Naive thymus-derived CD4-positive, alpha-beta T cell (primary cell): ENCODE results near the gene SPAG17. TPM values are rescaled to one million over a fixed set of nuclear protein-coding genes. Genes with fewer than 3 reads are reported as not detected.
A peak's percentile ranks its signal among the peaks of the same experiment; 100 is the strongest.

Source experiments
- ATAC-seq: fragments of 150-1000 bp; cut with Tn5 transposase; 2 replicates; pipeline ENCODE4 v1.10.0; 2021; ENCODE audit warnings: mild to moderate bottlenecking, moderate library complexity
- CTCF ChIA-PET: fragments of 350-600 bp; sonication (Branson Sonifier 250); formaldehyde crosslinking; loops from one replicate; lab custom pipeline; 2021; ENCODE audit warnings: antibody characterized with exemption; lab: Charles Lee
- POLR2A ChIA-PET: fragments of 350-600 bp; sonication (Branson Sonifier 250); formaldehyde crosslinking; loops from one replicate; lab custom pipeline; 2021; ENCODE audit warnings: antibody characterized with exemption, inconsistent platforms; lab: Charles Lee
- DNase-seq, 9 donors: peaks; one replicate each; pipeline versions ENCODE4 v3.0.0 to v3.0.0-alpha.2; 2020 to 2022; ENCODE audit warnings: mixed read lengths in 1 of 9
- H3K27ac ChIP-seq: one replicate; pipeline ENCODE4 v1.7.0; 2013; ENCODE audit warnings: mild to moderate bottlenecking, low read depth, low read length, moderate library complexity
- H3K27me3 ChIP-seq, 2 donors: one replicate each; pipeline ENCODE4 v1.7.0; 2013; ENCODE audit warnings: low read length in 2 of 2, mild to moderate bottlenecking in 2 of 2, moderate library complexity in 2 of 2; ENCODE audit not compliant: control insufficient read depth in 2 of 2, insufficient read depth in 2 of 2
- H3K36me3 ChIP-seq, 3 experiments: 1 replicate in 2 of 3; 2 replicates in 1 of 3; pipeline ENCODE4 v1.7.0; 2013; ENCODE audit warnings: low read length in 3 of 3, mild to moderate bottlenecking in 3 of 3, moderate library complexity in 1 of 3; ENCODE audit not compliant: insufficient read depth in 3 of 3, control insufficient read depth in 2 of 3
- H3K4me1 ChIP-seq, 2 donors: one replicate each; pipeline ENCODE4 v1.7.0; 2013; ENCODE audit warnings: low read length in 2 of 2, mild to moderate bottlenecking in 2 of 2, moderate library complexity in 1 of 2; ENCODE audit not compliant: control insufficient read depth in 2 of 2, insufficient read depth in 2 of 2
- H3K4me3 ChIP-seq: 2 replicates; pipeline ENCODE4 v1.7.0; 2013; ENCODE audit warnings: mild to moderate bottlenecking, low read length
- H3K9me3 ChIP-seq, 3 experiments: 1 replicate in 2 of 3; 2 replicates in 1 of 3; pipeline ENCODE4 v1.7.0; 2013; ENCODE audit warnings: low read length in 3 of 3; ENCODE audit not compliant: control insufficient read depth in 2 of 3
- H3K27ac Mint-ChIP-seq, 9 donors: one replicate each; pipeline ENCODE4 v1.8.0; 2020 to 2022; ENCODE audit warnings: mixed read lengths in 9 of 9, mild to moderate bottlenecking in 8 of 9, moderate library complexity in 5 of 9, inconsistent platforms in 2 of 9
- H3K27me3 Mint-ChIP-seq, 5 donors: one replicate each; pipeline ENCODE4 v1.8.0; 2021 to 2022; ENCODE audit warnings: mixed read lengths in 5 of 5, mild to moderate bottlenecking in 1 of 5
- H3K36me3 Mint-ChIP-seq, 5 donors: one replicate each; pipeline ENCODE4 v1.8.0; 2020 to 2022; ENCODE audit warnings: mixed read lengths in 5 of 5, mild to moderate bottlenecking in 3 of 5, inconsistent platforms in 1 of 5
- H3K4me1 Mint-ChIP-seq, 7 donors: one replicate each; pipeline ENCODE4 v1.8.0; 2020 to 2022; ENCODE audit warnings: mixed read lengths in 7 of 7, mild to moderate bottlenecking in 3 of 7, inconsistent platforms in 1 of 7
- H3K4me3 Mint-ChIP-seq, 10 donors: one replicate each; pipeline ENCODE4 v1.8.0; 2020 to 2022; ENCODE audit warnings: mild to moderate bottlenecking in 10 of 10, mixed read lengths in 10 of 10, moderate library complexity in 6 of 10, inconsistent platforms in 2 of 10
- H3K9me3 Mint-ChIP-seq, 11 donors: one replicate each; pipeline ENCODE4 v1.8.0; 2020 to 2022; ENCODE audit warnings: mixed read lengths in 11 of 11, mild to moderate bottlenecking in 4 of 11, inconsistent platforms in 1 of 11, moderate library complexity in 1 of 11
- intact Hi-C, 2 donors: fragments of 100-400 bp; cut with micrococcal nuclease; formaldehyde crosslinking; loops; one replicate each; pipeline ENCODE4 v1.15.1; 2023
- polyA plus RNA-seq, 2 donors: library from polyadenylated mRNA; unstranded; fragments of 300-500 nt; fragmentation: Illumina TruSeq; gene quantifications; one replicate each; pipeline ENCODE4 v1.2.3, GENCODE V29; 2021
- total RNA-seq, 6 experiments: library from RNA in 5 of 6; stranded (reverse) in 5 of 6; gene quantifications; 1 replicate in 5 of 6; 2 replicates in 1 of 6; pipeline ENCODE4 v1.2.3 and lab custom pipeline; 2021 to 2026

SPAG17 gene
- total and polyA plus RNA-seq, 7 experiments from 2014 or later: not detected

- peaks cover 0 to 8% (median 0%) of the 10 kb centered on the region in 5 donors for H3K27me3 Mint-ChIP-seq
- no peaks in the 10 kb centered on the region for H3K4me1 Mint-ChIP-seq
- Histone ChIP-seq H3K27ac (no peak overlapping the region), H3K27me3 (no peaks in the 10 kb centered on the region), H3K9me3 (no peaks in the 10 kb centered on the region), H3K36me3 (peaks cover 0 to 3% (median 0%) of the 10 kb centered on the region in 3 experiments), H3K4me3 (no peak overlapping the region), H3K4me1 (no peaks in the 10 kb centered on the region)
- no peak overlapping the region for H3K4me3 Mint-ChIP-seq
- ChIA-PET CTCF (no interaction called here), POLR2A (no interaction called here)
- H3K36me3 Mint-ChIP-seq: no peaks in the 10 kb centered on the region
- DNase-seq: no peak
- no peak for ATAC-seq
- H3K27ac Mint-ChIP-seq: no peak overlapping the region
- intact Hi-C loops: no loop called here
- peaks cover 0 to 17% (median 5%) of the 10 kb centered on the region in 11 donors for H3K9me3 Mint-ChIP-seq
Observed at GRCh38 chr1:118201524-118201923, 16.5 kb upstream of the SPAG17 start.

- ATAC-seq (no peak), DNase-seq (no peak)
- ChIA-PET POLR2A (no interaction called here), CTCF (no interaction called here)
- H3K27me3 ChIP-seq: no peaks in the 10 kb centered on the region
- intact Hi-C loops: no loop called here
- no peak overlapping the region for H3K4me3 Mint-ChIP-seq
- H3K36me3 ChIP-seq: peaks cover 0 to 3% (median 0%) of the 10 kb centered on the region in 3 experiments
- H3K27ac Mint-ChIP-seq: no peak overlapping the region
- no peak overlapping the region for H3K27ac ChIP-seq
- peaks cover 0 to 17% (median 5%) of the 10 kb centered on the region in 11 donors for H3K9me3 Mint-ChIP-seq
- H3K4me3 ChIP-seq: no peak overlapping the region
- H3K4me1 ChIP-seq: no peaks in the 10 kb centered on the region
- no peaks in the 10 kb centered on the region for H3K9me3 ChIP-seq
- H3K36me3 Mint-ChIP-seq: no peaks in the 10 kb centered on the region
- no peaks in the 10 kb centered on the region for H3K4me1 Mint-ChIP-seq
- peaks cover 0 to 8% (median 0%) of the 10 kb centered on the region in 5 donors for H3K27me3 Mint-ChIP-seq
Observed at GRCh38 chr1:118200836-118201235, 15.8 kb upstream of the SPAG17 start.

GRCh38 chr1:118190561-118190960 lies 5.5 kb upstream of the SPAG17 start:
- H3K27ac Mint-ChIP-seq: no peak overlapping the region
- peaks cover 0 to 8% (median 0%) of the 10 kb centered on the region in 5 donors for H3K36me3 Mint-ChIP-seq
- no peak overlapping the region for H3K4me3 ChIP-seq
- POLR2A ChIA-PET: no interaction called here
- no peaks in the 10 kb centered on the region for H3K9me3 ChIP-seq
- peaks cover 0 to 29% (median 8%) of the 10 kb centered on the region in 11 donors for H3K9me3 Mint-ChIP-seq
- H3K4me3 Mint-ChIP-seq: no peak overlapping the region
- ATAC-seq (no peak), DNase-seq (no peak)
- no peaks in the 10 kb centered on the region for H3K27me3 ChIP-seq
- peaks cover 0 to 6% (median 5%) of the 10 kb centered on the region in 5 donors for H3K27me3 Mint-ChIP-seq
- H3K36me3 ChIP-seq: no peaks in the 10 kb centered on the region
- H3K4me1 Mint-ChIP-seq: peaks cover 0 to 2% (median 2%) of the 10 kb centered on the region in 7 donors
- H3K27ac ChIP-seq: no peak overlapping the region
- CTCF ChIA-PET: no interaction called here
- intact Hi-C loops: no loop called here
- H3K4me1 ChIP-seq: no peaks in the 10 kb centered on the region

- POLR2A ChIA-PET: no interaction called here
- CTCF ChIA-PET: no interaction called here
Observed at GRCh38 chr1:118189564-118189963, 4.5 kb upstream of the SPAG17 start.

GRCh38 chr1:118188411-118188810 lies 3.4 kb upstream of the SPAG17 start:
- Histone ChIP-seq H3K4me3 (no peak overlapping the region), H3K27me3 (no peaks in the 10 kb centered on the region), H3K36me3 (no peaks in the 10 kb centered on the region), H3K9me3 (no peaks in the 10 kb centered on the region), H3K27ac (no peak overlapping the region), H3K4me1 (no peaks in the 10 kb centered on the region)
- intact Hi-C loops: no loop called here
- Mint-ChIP-seq H3K27ac (no peak overlapping the region), H3K9me3 (peaks cover 3 to 35% (median 9%) of the 10 kb centered on the region in 11 donors), H3K4me1 (peaks cover 4 to 10% (median 7%) of the 10 kb centered on the region in 7 donors), H3K36me3 (peaks cover 0 to 11% (median 0%) of the 10 kb centered on the region in 5 donors), H3K4me3 (no peak overlapping the region), H3K27me3 (peaks cover 2 to 18% (median 16%) of the 10 kb centered on the region in 5 donors)
- no peak for DNase-seq
- ATAC-seq: no peak
- ChIA-PET CTCF (no interaction called here), POLR2A (no interaction called here)

More at GRCh38 chr1:118189564-118189963, 4.5 kb upstream of the SPAG17 start:
- Histone ChIP-seq H3K9me3 (no peaks in the 10 kb centered on the region), H3K27me3 (no peaks in the 10 kb centered on the region), H3K36me3 (no peaks in the 10 kb centered on the region), H3K27ac (no peak overlapping the region), H3K4me1 (no peaks in the 10 kb centered on the region), H3K4me3 (no peak overlapping the region)
- H3K27ac Mint-ChIP-seq: no peak overlapping the region
- H3K4me1 Mint-ChIP-seq: peaks cover 4 to 9% (median 7%) of the 10 kb centered on the region in 7 donors
- DNase-seq: no peak
- H3K36me3 Mint-ChIP-seq: peaks cover 0 to 11% (median 0%) of the 10 kb centered on the region in 5 donors
- intact Hi-C loops: no loop called here
- H3K27me3 Mint-ChIP-seq: peaks cover 2 to 16% (median 12%) of the 10 kb centered on the region in 5 donors
- peaks cover 2 to 34% (median 10%) of the 10 kb centered on the region in 11 donors for H3K9me3 Mint-ChIP-seq
- no peak for ATAC-seq
- no peak overlapping the region for H3K4me3 Mint-ChIP-seq

DNA sequence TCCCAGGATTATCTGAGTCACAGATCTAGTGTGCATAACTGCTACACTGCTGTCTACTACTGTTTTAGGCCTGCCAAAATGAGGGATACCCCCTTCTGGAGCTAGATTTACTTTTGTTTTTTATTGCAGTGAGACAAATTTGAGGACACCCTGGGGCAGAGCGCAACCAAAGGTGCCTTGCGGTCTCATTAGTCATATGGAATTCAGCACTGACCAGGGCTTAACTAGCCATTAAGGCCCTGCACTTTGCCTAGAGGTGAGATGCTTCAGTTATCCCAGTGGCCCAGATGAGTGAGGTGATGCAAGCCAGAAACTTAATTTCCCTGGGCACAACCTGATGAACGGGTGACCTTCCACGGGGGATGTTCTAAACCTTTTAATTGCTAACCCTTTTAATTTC lies 998 bp upstream of the SPAG17 start:
- H3K4me3 Mint-ChIP-seq: no peak overlapping the region
- H3K36me3 ChIP-seq: no peaks in the 10 kb centered on the region
- no peaks in the 10 kb centered on the region for H3K27me3 ChIP-seq
- DNase-seq: no peak
- CTCF ChIA-PET: no interaction called here
- no peaks in the 10 kb centered on the region for H3K9me3 ChIP-seq
- no peaks in the 10 kb centered on the region for H3K4me1 ChIP-seq
- H3K27me3 Mint-ChIP-seq: peaks cover 2 to 25% (median 16%) of the 10 kb centered on the region in 5 donors
- H3K4me1 Mint-ChIP-seq: peaks cover 4 to 10% (median 7%) of the 10 kb centered on the region in 7 donors
- H3K27ac Mint-ChIP-seq: no peak overlapping the region
- intact Hi-C loops: no loop called here
- H3K36me3 Mint-ChIP-seq: peaks cover 0 to 12% (median 0%) of the 10 kb centered on the region in 5 donors
- ATAC-seq: no peak
- peaks cover 2 to 22% (median 8%) of the 10 kb centered on the region in 11 donors for H3K9me3 Mint-ChIP-seq
- no peak overlapping the region for H3K4me3 ChIP-seq
- POLR2A ChIA-PET: no interaction called here
- no peak overlapping the region for H3K27ac ChIP-seq

GRCh38 chr1:118184739-118185083 lies 317 bp downstream of the SPAG17 start:
- Mint-ChIP-seq H3K27ac (no peak overlapping the region), H3K36me3 (peaks cover 0 to 12% (median 0%) of the 10 kb centered on the region in 5 donors), H3K4me3 (peak overlapping the region in 1 of 10 donors; percentile 15), H3K4me1 (peaks cover 4 to 10% (median 7%) of the 10 kb centered on the region in 7 donors), H3K27me3 (peaks cover 4 to 25% (median 16%) of the 10 kb centered on the region in 5 donors), H3K9me3 (peaks cover 2 to 22% (median 9%) of the 10 kb centered on the region in 11 donors)
- ATAC-seq (no peak), DNase-seq (no peak)
- no peaks in the 10 kb centered on the region for H3K9me3 ChIP-seq
- ChIA-PET POLR2A (no interaction called here), CTCF (no interaction called here)
- H3K27ac ChIP-seq: no peak overlapping the region
- intact Hi-C loops: no loop called here
- no peaks in the 10 kb centered on the region for H3K36me3 ChIP-seq
- H3K4me1 ChIP-seq: no peaks in the 10 kb centered on the region
- no peaks in the 10 kb centered on the region for H3K27me3 ChIP-seq
- no peak overlapping the region for H3K4me3 ChIP-seq
